GM12891 (cell line): Measurements from ENCODE around the gene POLD4.

Source experiments
- DNase-seq: peaks from one replicate; pipeline ENCODE4 v3.0.0; 2011; ENCODE audit warnings: low spot score; ENCODE audit not compliant: insufficient read length
- FAIRE-seq: peaks from 2 replicates; lab custom pipeline; 2011; peaks lifted over from hg19 to GRCh38; lab: Jason Lieb, UNC
- PAX5 ChIP-seq: IDR thresholded peaks from 2 replicates; pipeline ENCODE4 v1.6.1; 2011; ENCODE audit warnings: low read length, moderate library complexity, mild to moderate bottlenecking; ENCODE audit not compliant: insufficient read depth, severe bottlenecking
- POLR2A ChIP-seq: IDR thresholded peaks from 2 replicates; pipeline ENCODE4 v1.6.1; 2011; ENCODE audit warnings: low read depth, low read length, control low read depth
- POLR2AphosphoS5 ChIP-seq: IDR thresholded peaks from 2 replicates; pipeline ENCODE4 v1.6.1; 2011; ENCODE audit warnings: low read depth, low read length, control low read depth
- POU2F2 ChIP-seq: IDR thresholded peaks from 2 replicates; pipeline ENCODE4 v1.6.1; 2011; ENCODE audit warnings: low read depth, mild to moderate bottlenecking, control low read depth, low read length, moderate library complexity
- SPI1 ChIP-seq: IDR thresholded peaks from 2 replicates; pipeline ENCODE4 v1.6.1; 2011; ENCODE audit warnings: low read depth, low read length, control low read depth
- TAF1 ChIP-seq: IDR thresholded peaks from 2 replicates; pipeline ENCODE4 v1.6.1; 2011; ENCODE audit warnings: low read depth, low read length, control low read depth

Gene POLD4

DNA sequence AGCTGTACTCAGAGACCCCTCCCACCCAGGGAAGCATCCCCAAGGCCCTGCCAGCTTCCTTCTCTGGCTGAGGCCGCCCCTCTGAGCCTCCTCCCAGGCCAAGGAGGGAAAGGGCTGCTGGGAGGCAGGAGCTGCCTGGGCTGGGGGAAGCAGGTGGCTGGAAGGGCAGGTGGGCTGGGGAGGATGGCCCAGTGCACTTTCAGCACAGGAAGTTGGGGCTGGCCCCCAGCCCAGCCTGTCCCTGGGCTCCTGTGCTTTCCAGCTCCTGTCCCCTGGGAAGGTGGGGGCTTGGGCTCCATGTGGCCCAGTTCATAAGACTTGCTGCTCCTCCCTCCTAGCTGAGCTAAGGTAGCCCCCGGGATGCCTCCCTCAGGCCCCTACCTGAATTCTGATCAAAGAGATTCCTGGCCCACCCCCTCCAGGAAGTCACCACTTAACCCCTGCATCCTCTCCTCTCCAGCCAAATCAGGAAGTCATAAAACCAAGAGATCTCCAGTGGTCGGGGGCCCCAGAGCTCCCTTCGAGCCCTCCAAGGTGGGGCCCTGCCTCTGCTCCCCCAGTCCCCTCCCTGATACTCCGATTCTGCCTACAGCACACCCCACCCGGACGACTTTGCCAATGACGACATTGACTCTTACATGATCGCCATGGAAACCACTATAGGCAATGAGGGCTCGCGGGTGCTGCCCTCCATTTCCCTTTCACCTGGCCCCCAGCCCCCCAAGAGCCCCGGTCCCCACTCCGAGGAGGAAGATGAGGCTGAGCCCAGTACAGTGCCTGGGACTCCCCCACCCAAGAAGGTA is 43.4 kb upstream of the POLD4 start:
- TF ChIP-seq POLR2A (no peak; the same call in 1 of the 2 replicates), POU2F2 (no peak), POLR2AphosphoS5 (0 out of 2 replicates have a peak, but pooled peaks have one; percentile 42), SPI1 (0 out of 2 replicates have a peak, but pooled peaks have one; percentile 7), PAX5 (no peak)
- DNase-seq (no peak), FAIRE-seq (no peak)

DNA sequence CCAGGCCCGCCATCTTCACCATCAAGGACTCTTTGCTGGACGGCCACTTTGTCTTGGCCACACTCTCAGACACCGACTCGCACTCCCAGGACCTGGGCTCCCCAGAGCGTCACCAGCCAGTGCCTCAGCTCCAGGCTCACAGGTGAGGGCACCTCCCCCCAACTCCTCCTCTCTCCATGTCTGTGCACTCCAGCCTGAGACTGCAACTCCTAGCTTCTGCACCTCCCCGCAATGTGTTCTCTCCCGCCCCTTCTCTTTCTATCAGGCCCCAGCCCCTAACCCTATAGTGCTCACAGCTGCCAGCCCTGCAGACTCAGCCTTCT is 42.9 kb upstream of the POLD4 start:
- FAIRE-seq (no peak), DNase-seq (no peak)
- TF ChIP-seq POLR2AphosphoS5 (no peak), POU2F2 (no peak), POLR2A (no peak), SPI1 (no peak)

DNA sequence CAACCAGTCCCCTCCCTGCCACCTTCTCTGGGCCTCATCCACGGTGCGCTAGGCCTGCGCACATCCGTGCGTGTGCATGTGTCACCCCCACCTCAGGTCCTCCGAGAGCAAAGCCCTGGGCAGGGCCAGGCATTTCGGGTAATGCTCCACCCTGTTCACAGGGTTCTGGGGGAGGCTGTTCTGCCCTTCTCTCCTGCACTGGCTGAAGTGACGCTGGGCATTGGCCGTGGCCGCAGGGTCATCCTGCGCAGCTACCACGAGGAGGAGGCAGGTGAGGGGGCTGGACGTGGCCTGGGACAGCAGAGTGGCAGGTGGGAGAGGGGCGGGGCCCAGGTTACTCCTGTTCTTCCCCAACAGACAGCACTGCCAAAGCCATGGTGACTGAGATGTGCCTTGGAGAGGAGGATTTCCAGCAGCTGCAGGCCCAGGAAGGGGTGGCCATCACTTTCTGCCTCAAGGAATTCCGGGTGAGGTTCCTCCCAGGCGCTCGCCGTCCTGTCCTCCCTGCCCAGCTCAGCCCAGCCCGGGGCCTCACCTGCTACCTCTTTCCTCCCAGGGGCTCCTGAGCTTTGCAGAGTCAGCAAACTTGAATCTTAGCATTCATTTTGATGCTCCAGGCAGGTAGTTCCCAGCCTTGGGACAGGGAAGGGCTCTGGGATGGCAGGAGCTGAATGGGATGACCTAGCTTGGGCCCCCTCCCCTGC is 42.4 kb upstream of the POLD4 start:
- no peak for FAIRE-seq
- DNase-seq: no peak
- TF ChIP-seq SPI1 (no peak), POLR2AphosphoS5 (no peak), TAF1 (no peak), PAX5 (no peak), POU2F2 (no peak), POLR2A (no peak)

DNA sequence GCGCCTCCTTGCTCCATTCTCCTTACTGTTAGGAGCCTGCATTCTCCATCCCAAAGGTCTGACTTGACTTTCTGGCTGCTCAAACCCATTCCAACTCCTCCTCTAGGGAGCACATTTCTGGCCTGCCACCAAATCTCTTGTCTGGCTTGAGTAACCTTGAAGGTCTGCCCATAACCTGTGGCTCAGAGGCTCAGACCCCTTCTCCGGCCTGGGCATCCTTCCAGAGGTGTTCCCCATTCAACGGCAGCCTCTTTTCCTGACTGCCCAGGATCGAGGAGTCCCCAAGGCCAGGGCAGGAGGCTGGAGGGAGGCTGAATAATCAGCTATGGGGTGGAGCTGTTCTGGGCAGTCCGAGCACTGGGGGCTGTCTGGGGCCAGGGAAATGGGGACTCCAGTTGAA is 40.6 kb upstream of the POLD4 start:
- TF ChIP-seq POLR2A (no peak), PAX5 (no peak), POLR2AphosphoS5 (no peak), SPI1 (no peak), TAF1 (no peak)
- DNase-seq (no peak), FAIRE-seq (no peak)

DNA sequence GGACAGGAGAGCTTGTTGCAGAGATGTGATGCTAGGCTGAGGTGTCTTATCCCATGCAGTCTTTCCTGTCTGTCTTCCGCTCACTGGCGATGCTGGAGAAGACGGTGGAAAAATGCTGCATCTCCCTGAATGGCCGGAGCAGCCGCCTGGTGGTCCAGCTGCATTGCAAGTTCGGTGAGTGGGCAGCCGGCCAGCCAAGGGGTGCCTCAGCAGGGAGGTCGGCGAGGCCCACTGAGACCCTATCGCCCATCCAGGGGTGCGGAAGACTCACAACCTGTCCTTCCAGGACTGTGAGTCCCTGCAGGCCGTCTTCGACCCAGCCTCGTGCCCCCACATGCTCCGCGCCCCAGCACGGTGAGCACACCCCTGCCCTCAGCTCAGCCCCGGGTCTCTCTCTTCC is 40.1 kb upstream of the POLD4 start:
- DNase-seq (no peak), FAIRE-seq (no peak)
- TF ChIP-seq SPI1 (no peak), PAX5 (no peak), TAF1 (no peak), POLR2AphosphoS5 (no peak), POU2F2 (no peak), POLR2A (no peak)

DNA sequence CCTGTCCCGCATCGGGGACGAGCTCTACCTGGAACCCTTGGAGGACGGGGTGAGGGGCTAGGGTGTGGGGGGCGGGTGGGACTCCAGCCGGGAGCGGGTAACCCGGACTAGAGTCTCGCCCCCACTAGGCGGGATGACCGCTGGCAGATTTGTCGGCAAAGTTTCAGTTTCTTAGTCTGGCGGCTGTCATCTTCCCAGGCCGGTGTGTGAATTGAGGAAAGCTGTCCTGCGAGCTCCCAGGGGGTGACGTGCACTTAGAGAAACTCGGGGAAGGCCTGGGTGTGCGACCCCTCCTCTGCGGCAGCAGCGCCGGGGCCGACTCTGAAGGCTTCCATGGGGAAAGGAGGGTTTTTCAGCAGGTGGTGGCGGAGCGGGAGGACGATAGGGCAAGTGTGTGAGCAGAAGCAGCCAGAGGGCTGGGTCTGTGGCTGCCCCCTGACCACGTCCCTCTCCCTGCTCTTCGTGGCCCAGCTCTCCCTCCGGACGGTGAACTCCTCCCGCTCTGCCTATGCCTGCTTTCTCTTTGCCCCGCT is 38.9 kb upstream of the POLD4 start:
- no peak for TF ChIP-seq TAF1
- TF ChIP-seq SPI1: no peak
- no peak for TF ChIP-seq POLR2A
- no peak for TF ChIP-seq PAX5
- no peak for TF ChIP-seq POLR2AphosphoS5
- TF ChIP-seq POU2F2: no peak
- DNase-seq (no peak), FAIRE-seq (no peak)

DNA sequence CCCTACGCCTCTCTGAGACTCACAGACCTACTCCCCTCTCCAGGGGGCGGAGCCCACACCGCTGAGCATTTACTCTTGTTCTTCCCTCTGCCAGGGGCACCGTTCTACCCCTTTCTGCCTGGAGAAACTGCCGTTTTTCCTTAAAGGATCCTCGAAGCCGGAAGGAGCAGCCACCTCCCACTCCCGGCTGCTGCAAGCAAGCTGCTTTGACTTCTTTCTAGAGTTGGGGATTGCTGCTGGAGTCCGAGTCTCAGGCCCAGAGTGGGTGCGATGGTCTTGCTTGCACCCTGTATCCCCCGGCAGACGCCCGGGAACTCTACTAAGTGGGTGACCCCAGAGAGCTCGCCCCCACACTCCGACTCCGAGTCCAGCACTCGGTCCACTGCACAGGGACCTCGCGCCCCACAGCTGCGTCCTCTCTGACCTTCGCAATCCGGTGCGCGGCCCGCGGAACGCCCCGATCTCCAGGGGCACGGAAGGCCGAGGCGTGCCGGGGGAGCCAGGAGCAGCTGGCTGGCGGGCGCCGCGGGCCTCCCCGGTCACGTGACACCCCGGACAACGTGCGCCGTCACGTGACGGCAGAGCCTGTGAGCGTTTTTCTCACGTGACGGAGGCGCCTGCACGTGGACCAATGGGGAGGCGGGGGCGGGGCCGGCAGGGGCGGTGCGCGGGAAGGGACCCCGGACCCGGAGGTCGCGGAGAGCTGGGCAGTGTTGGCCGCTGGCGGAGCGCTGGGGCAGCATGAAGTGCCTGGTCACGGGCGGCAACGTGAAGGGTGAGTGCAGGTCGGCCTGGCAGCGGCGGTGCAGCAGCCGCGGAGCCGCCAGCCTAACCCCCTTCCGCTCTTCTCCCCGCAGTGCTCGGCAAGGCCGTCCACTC is 38.2 kb upstream of the POLD4 start, which contains the start of gene RAD9A:
TSS of gene RAD9A (plus strand) at position 683 of the 879 bp plus-strand sequence. CDS start at position 742, 59 bp downstream.
- DNase-seq (peak; percentile 100), FAIRE-seq (peak; percentile 94)
- TF ChIP-seq SPI1 (no peak), POLR2AphosphoS5 (peak; percentile 34; the same call in 1 of the 2 replicates)

DNA sequence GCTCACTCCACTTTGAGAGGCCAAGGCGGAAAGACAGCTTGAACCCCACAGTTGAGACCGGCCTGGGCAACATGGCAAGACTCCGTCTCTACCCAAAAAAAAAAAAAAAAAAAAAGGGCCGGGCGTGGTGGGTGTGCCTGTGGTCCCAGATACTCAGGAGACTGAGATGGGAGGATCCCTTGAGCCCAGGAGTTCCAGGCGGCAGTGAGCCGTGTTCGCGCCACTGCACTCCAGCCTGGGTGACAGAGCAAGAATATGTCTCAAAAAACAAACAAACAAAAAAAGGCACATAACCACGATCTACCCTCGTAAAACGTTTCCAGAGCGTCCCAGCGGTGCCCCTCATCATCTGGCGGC is 37.6 kb upstream of the POLD4 start:
- DNase-seq (no peak), FAIRE-seq (no peak)
- TF ChIP-seq TAF1 (no peak), POU2F2 (no peak)

DNA sequence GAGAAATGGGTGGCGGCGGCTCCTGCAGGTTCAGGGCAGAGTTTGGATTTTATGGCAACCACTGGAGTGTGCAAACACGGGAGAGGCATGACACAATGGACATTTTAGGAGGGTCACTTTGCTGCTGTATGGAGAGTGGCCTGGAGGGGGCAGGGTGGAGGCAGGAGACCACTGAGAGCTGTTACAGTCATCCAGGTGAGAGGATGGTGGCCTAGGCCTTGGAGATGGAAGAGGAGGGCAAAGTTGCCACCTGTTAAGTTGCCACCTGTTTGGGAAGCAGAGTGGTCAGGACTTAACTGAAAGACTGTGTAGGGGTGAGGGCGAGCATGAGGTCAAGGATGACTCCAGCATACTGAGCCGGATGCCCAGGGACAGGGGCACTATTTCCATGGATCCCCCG is 36.1 kb upstream of the POLD4 start:
- no peak for DNase-seq
- TF ChIP-seq SPI1: no peak
- no peak for TF ChIP-seq POLR2AphosphoS5
- TF ChIP-seq TAF1: no peak
- no peak for TF ChIP-seq POU2F2
- TF ChIP-seq PAX5: no peak
- no peak for TF ChIP-seq POLR2A
- peak; percentile 13 for FAIRE-seq
